Measurements from ENCODE around the gene SLC9A9.

Gene SLC9A9

GRCh38 chr3:143533391-143533790 is 314.9 kb downstream of the SLC9A9 start:
- TF ChIP-seq SNAI2 (CRISPR knock-in tag; IDR thresholded peaks at IDR 0.05) (no peak), ZNF565 (CRISPR knock-in tag; conservative IDR thresholded peaks at IDR 0.05; ENCODE audit: low read depth) (no peak), ZNF8 (CRISPR knock-in tag; IDR thresholded peaks at IDR 0.05) (no peak), ARNTL (CRISPR knock-in tag; IDR thresholded peaks at IDR 0.05; ENCODE audit: borderline replicate concordance, low read depth) (no peak), BACH2 (CRISPR knock-in tag; IDR thresholded peaks at IDR 0.05; ENCODE audit: borderline replicate concordance) (no peak), ZFP3 (CRISPR knock-in tag; IDR thresholded peaks at IDR 0.05) (no peak), PPARA (CRISPR knock-in tag; IDR thresholded peaks at IDR 0.05; ENCODE audit: borderline replicate concordance) (no peak), TOX (CRISPR knock-in tag; IDR thresholded peaks at IDR 0.05; ENCODE audit: borderline replicate concordance) (no peak), POU6F1 (CRISPR knock-in tag; IDR thresholded peaks at IDR 0.05; ENCODE audit: borderline replicate concordance, low read depth) (no peak), TCF4 (CRISPR knock-in tag; IDR thresholded peaks at IDR 0.05; ENCODE audit: borderline replicate concordance) (no peak), TSHZ2 (CRISPR knock-in tag; IDR thresholded peaks at IDR 0.05) (no peak)
- ATAC-seq: no peak

- no peak for TF ChIP-seq TOX (CRISPR knock-in tag; IDR thresholded peaks at IDR 0.05; ENCODE audit: borderline replicate concordance)
- no peak for TF ChIP-seq ZNF8 (CRISPR knock-in tag; IDR thresholded peaks at IDR 0.05)
- no peak for TF ChIP-seq OSR1 (CRISPR knock-in tag; IDR thresholded peaks at IDR 0.05)
- no peak for TF ChIP-seq CREB5 (CRISPR knock-in tag; IDR thresholded peaks at IDR 0.05; ENCODE audit: low read depth)
- TF ChIP-seq ISL1 (CRISPR knock-in tag; IDR thresholded peaks at IDR 0.05): no peak
- TF ChIP-seq PATZ1 (CRISPR knock-in tag; IDR thresholded peaks at IDR 0.05; ENCODE audit: borderline replicate concordance): no peak
- no peak for TF ChIP-seq ZC3H10 (CRISPR knock-in tag; IDR thresholded peaks at IDR 0.05)
- TF ChIP-seq RARB (CRISPR knock-in tag; IDR thresholded peaks at IDR 0.05): no peak
- TF ChIP-seq ZNF565 (CRISPR knock-in tag; conservative IDR thresholded peaks at IDR 0.05; ENCODE audit: low read depth): no peak
- TF ChIP-seq ZFP3 (CRISPR knock-in tag; IDR thresholded peaks at IDR 0.05): no peak
- no peak for TF ChIP-seq GLIS3 (CRISPR knock-in tag; IDR thresholded peaks at IDR 0.05)
- TF ChIP-seq ESRRG (CRISPR knock-in tag; IDR thresholded peaks at IDR 0.05): no peak
- no peak for TF ChIP-seq BACH2 (CRISPR knock-in tag; IDR thresholded peaks at IDR 0.05; ENCODE audit: borderline replicate concordance)
- no peak for TF ChIP-seq CSDC2 (CRISPR knock-in tag; IDR thresholded peaks at IDR 0.05)
- no peak for TF ChIP-seq SNAI2 (CRISPR knock-in tag; IDR thresholded peaks at IDR 0.05)
- no peak for TF ChIP-seq POU6F1 (CRISPR knock-in tag; IDR thresholded peaks at IDR 0.05; ENCODE audit: borderline replicate concordance, low read depth)
- TF ChIP-seq ARNTL (CRISPR knock-in tag; IDR thresholded peaks at IDR 0.05; ENCODE audit: borderline replicate concordance, low read depth): no peak
- no peak for TF ChIP-seq ZFP30 (CRISPR knock-in tag; IDR thresholded peaks at IDR 0.05)
- no peak for ATAC-seq
Measured at GRCh38 chr3:143532091-143532490, 316.2 kb downstream of the SLC9A9 start.

- no peak for TF ChIP-seq ESRRG (CRISPR knock-in tag; IDR thresholded peaks at IDR 0.05)
- ATAC-seq: no peak
Measured at GRCh38 chr3:143531101-143531500, 317.2 kb downstream of the SLC9A9 start.
